Measurements from ENCODE around the gene STK38. TPM values are rescaled to one million over a fixed set of nuclear protein-coding genes. Genes with fewer than 3 reads are reported as not detected.

The STK38 gene
- total RNA-seq, 1 donor from 2014 or later: 27.8 TPM

- Histone ChIP-seq H3K4me1 (peaks cover 24% of the 10 kb centered on the region), H3K27ac (no peak overlapping the region), H3K36me3 (peaks cover 35% of the 10 kb centered on the region), H3K27me3 (no peaks in the 10 kb centered on the region), H3K9me3 (no peaks in the 10 kb centered on the region), H3K4me3 (no peak overlapping the region)
- intact Hi-C loops (cut with DNase I): no loop called here
- no peak for TF ChIP-seq CTCF (IDR thresholded peaks at IDR 0.05)
- ATAC-seq (no peak), DNase-seq (no peak)
Observed at GRCh38 chr6:36542041-36542440, 5.2 kb downstream of the STK38 start.

GRCh38 chr6:36539814-36540568 is 7.3 kb downstream of the STK38 start:
- intact Hi-C loops (cut with DNase I): no loop called here
- Histone ChIP-seq H3K27me3 (no peaks in the 10 kb centered on the region), H3K4me1 (peaks cover 12% of the 10 kb centered on the region), H3K4me3 (no peak overlapping the region), H3K9me3 (no peaks in the 10 kb centered on the region), H3K27ac (no peak overlapping the region), H3K36me3 (peaks cover 35% of the 10 kb centered on the region)
- ATAC-seq: no peak
- DNase-seq: no peak
- TF ChIP-seq CTCF (IDR thresholded peaks at IDR 0.05): no peak

- Histone ChIP-seq H3K9me3 (no peaks in the 10 kb centered on the region), H3K4me3 (no peak overlapping the region), H3K27ac (no peak overlapping the region), H3K27me3 (no peaks in the 10 kb centered on the region), H3K36me3 (peaks cover 50% of the 10 kb centered on the region), H3K4me1 (peaks cover 4% of the 10 kb centered on the region)
- intact Hi-C loops (cut with DNase I): no loop called here
- no peak for TF ChIP-seq CTCF (IDR thresholded peaks at IDR 0.05)
- DNase-seq (no peak), ATAC-seq (no peak)
Observed at GRCh38 chr6:36536873-36537547, 10.3 kb downstream of the STK38 start.

- DNase-seq (no peak), ATAC-seq (no peak)
- intact Hi-C loops (cut with DNase I): no loop called here
- Histone ChIP-seq H3K4me1 (no peaks in the 10 kb centered on the region), H3K9me3 (no peaks in the 10 kb centered on the region), H3K36me3 (peaks cover 37% of the 10 kb centered on the region), H3K27ac (no peak overlapping the region), H3K4me3 (no peak overlapping the region), H3K27me3 (no peaks in the 10 kb centered on the region)
- no peak for TF ChIP-seq CTCF (IDR thresholded peaks at IDR 0.05)
Observed at GRCh38 chr6:36533321-36533720, 14.0 kb downstream of the STK38 start.

GRCh38 chr6:36526066-36526465 is 21.2 kb downstream of the STK38 start:
- DNase-seq (no peak), ATAC-seq (no peak)
- Histone ChIP-seq H3K4me3 (no peak overlapping the region), H3K4me1 (no peaks in the 10 kb centered on the region), H3K36me3 (peaks cover 44% of the 10 kb centered on the region), H3K27ac (no peak overlapping the region), H3K9me3 (no peaks in the 10 kb centered on the region), H3K27me3 (no peaks in the 10 kb centered on the region)
- intact Hi-C loops (cut with DNase I): no loop called here
- no peak for TF ChIP-seq CTCF (IDR thresholded peaks at IDR 0.05)
